ENCODE measurements around the gene VEGFB.

DNA sequence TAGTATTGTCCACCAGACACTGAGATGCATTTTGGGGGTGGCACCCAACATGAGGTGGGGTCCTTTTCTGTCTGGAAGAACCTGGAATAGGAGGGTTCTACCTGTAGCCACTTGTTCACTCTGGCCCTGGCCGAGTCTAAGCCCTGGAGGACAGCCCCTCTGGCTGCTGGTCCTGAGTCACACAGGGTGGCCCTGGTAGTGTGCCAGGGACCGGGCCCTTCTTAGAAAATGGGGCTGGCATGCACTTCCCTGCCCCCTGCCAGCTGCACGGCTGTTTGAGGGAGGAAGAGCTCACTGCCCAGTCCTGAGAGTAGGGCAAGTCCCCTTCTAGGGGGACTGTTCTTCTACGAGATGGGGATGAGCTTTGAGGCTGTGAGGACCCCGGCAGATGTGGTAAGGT lies 19.1 kb downstream of the VEGFB start:
- TF ChIP-seq HDAC6 (IDR thresholded peaks at IDR 0.05; ENCODE audit: low read depth, low read length) (no peak), RAD21 (IDR thresholded peaks at IDR 0.05 in 1 of 2, conservative IDR thresholded peaks at IDR 0.05 in 1 of 2; ENCODE audit: low read depth in 2 of 2, low read length in 2 of 2) (no peak), PHF8 (conservative IDR thresholded peaks at IDR 0.05; ENCODE audit: low read depth, low read length) (no peak), RNF2 (IDR thresholded peaks at IDR 0.05; ENCODE audit: borderline replicate concordance, low read depth, low read length, missing control alignments, poor library complexity, severe bottlenecking) (no peak), SUZ12 (IDR thresholded peaks at IDR 0.05; ENCODE audit: low read length) (no peak)
- TF ChIP-seq, protein P1, sequence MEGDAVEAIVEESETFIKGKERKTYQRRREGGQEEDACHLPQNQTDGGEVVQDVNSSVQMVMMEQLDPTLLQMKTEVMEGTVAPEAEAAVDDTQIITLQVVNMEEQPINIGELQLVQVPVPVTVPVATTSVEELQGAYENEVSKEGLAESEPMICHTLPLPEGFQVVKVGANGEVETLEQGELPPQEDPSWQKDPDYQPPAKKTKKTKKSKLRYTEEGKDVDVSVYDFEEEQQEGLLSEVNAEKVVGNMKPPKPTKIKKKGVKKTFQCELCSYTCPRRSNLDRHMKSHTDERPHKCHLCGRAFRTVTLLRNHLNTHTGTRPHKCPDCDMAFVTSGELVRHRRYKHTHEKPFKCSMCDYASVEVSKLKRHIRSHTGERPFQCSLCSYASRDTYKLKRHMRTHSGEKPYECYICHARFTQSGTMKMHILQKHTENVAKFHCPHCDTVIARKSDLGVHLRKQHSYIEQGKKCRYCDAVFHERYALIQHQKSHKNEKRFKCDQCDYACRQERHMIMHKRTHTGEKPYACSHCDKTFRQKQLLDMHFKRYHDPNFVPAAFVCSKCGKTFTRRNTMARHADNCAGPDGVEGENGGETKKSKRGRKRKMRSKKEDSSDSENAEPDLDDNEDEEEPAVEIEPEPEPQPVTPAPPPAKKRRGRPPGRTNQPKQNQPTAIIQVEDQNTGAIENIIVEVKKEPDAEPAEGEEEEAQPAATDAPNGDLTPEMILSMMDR (IDR thresholded peaks at IDR 0.05; ENCODE audit: control extremely low read depth in 1 of 3, insufficient read depth in 1 of 3, low read depth in 1 of 3, low read length in 3 of 3), result no peak
- TF ChIP-seq, protein P2, sequence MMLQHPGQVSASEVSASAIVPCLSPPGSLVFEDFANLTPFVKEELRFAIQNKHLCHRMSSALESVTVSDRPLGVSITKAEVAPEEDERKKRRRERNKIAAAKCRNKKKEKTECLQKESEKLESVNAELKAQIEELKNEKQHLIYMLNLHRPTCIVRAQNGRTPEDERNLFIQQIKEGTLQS (IDR thresholded peaks at IDR 0.05; ENCODE audit: insufficient read depth, low read depth, low read length), result no peak
- TF ChIP-seq, protein P3, sequence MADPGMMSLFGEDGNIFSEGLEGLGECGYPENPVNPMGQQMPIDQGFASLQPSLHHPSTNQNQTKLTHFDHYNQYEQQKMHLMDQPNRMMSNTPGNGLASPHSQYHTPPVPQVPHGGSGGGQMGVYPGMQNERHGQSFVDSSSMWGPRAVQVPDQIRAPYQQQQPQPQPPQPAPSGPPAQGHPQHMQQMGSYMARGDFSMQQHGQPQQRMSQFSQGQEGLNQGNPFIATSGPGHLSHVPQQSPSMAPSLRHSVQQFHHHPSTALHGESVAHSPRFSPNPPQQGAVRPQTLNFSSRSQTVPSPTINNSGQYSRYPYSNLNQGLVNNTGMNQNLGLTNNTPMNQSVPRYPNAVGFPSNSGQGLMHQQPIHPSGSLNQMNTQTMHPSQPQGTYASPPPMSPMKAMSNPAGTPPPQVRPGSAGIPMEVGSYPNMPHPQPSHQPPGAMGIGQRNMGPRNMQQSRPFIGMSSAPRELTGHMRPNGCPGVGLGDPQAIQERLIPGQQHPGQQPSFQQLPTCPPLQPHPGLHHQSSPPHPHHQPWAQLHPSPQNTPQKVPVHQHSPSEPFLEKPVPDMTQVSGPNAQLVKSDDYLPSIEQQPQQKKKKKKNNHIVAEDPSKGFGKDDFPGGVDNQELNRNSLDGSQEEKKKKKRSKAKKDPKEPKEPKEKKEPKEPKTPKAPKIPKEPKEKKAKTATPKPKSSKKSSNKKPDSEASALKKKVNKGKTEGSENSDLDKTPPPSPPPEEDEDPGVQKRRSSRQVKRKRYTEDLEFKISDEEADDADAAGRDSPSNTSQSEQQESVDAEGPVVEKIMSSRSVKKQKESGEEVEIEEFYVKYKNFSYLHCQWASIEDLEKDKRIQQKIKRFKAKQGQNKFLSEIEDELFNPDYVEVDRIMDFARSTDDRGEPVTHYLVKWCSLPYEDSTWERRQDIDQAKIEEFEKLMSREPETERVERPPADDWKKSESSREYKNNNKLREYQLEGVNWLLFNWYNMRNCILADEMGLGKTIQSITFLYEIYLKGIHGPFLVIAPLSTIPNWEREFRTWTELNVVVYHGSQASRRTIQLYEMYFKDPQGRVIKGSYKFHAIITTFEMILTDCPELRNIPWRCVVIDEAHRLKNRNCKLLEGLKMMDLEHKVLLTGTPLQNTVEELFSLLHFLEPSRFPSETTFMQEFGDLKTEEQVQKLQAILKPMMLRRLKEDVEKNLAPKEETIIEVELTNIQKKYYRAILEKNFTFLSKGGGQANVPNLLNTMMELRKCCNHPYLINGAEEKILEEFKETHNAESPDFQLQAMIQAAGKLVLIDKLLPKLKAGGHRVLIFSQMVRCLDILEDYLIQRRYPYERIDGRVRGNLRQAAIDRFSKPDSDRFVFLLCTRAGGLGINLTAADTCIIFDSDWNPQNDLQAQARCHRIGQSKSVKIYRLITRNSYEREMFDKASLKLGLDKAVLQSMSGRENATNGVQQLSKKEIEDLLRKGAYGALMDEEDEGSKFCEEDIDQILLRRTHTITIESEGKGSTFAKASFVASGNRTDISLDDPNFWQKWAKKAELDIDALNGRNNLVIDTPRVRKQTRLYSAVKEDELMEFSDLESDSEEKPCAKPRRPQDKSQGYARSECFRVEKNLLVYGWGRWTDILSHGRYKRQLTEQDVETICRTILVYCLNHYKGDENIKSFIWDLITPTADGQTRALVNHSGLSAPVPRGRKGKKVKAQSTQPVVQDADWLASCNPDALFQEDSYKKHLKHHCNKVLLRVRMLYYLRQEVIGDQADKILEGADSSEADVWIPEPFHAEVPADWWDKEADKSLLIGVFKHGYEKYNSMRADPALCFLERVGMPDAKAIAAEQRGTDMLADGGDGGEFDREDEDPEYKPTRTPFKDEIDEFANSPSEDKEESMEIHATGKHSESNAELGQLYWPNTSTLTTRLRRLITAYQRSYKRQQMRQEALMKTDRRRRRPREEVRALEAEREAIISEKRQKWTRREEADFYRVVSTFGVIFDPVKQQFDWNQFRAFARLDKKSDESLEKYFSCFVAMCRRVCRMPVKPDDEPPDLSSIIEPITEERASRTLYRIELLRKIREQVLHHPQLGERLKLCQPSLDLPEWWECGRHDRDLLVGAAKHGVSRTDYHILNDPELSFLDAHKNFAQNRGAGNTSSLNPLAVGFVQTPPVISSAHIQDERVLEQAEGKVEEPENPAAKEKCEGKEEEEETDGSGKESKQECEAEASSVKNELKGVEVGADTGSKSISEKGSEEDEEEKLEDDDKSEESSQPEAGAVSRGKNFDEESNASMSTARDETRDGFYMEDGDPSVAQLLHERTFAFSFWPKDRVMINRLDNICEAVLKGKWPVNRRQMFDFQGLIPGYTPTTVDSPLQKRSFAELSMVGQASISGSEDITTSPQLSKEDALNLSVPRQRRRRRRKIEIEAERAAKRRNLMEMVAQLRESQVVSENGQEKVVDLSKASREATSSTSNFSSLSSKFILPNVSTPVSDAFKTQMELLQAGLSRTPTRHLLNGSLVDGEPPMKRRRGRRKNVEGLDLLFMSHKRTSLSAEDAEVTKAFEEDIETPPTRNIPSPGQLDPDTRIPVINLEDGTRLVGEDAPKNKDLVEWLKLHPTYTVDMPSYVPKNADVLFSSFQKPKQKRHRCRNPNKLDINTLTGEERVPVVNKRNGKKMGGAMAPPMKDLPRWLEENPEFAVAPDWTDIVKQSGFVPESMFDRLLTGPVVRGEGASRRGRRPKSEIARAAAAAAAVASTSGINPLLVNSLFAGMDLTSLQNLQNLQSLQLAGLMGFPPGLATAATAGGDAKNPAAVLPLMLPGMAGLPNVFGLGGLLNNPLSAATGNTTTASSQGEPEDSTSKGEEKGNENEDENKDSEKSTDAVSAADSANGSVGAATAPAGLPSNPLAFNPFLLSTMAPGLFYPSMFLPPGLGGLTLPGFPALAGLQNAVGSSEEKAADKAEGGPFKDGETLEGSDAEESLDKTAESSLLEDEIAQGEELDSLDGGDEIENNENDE (IDR thresholded peaks at IDR 0.05; ENCODE audit: insufficient replicate concordance, low read length), result no peak

Data from H1 (cell line).